HepG2 (cell line): ENCODE measurements around the gene RARA. TPM values are rescaled to one million over a fixed set of nuclear protein-coding genes. Genes with fewer than 3 reads are reported as not detected.
A peak's percentile ranks its signal among the peaks of the same experiment; 100 is the strongest.

Experiments used
- ARNT ChIP-seq: fragments of 450-650 bp; IDR thresholded peaks from 2 replicates; pipeline ENCODE4 v1.6.1; 2017
- CCDC6 ChIP-seq: sonication (generic); formaldehyde crosslinking; IDR thresholded peaks from 2 replicates; pipeline ENCODE4 v1.8.1; 2022; ENCODE audit warnings: mild to moderate bottlenecking, missing genetic modification reagents, moderate library complexity
- CENPT ChIP-seq: sonication (generic); formaldehyde crosslinking; IDR thresholded peaks from 2 replicates; pipeline ENCODE4 v1.8.0; 2022; ENCODE audit warnings: low read depth, mild to moderate bottlenecking, moderate library complexity, missing genetic modification reagents
- CREB1 ChIP-seq, 2 experiments: fragments of 450-650 bp in 1 of 2; IDR thresholded peaks; 2 replicates each; pipeline ENCODE4 v1.6.1; 2016 to 2017; ENCODE audit warnings: control low read depth in 1 of 2, mild to moderate bottlenecking in 1 of 2, missing compliant biosample characterization in 1 of 2, missing genetic modification characterization in 1 of 2
- DMTF1 ChIP-seq: sonication (generic); formaldehyde crosslinking; IDR thresholded peaks from 2 replicates; pipeline ENCODE4 v1.4.0; 2020; ENCODE audit warnings: mild to moderate bottlenecking, missing genetic modification reagents
- KAT7 ChIP-seq: IDR thresholded peaks from 2 replicates; pipeline ENCODE4 v1.6.1; 2018; ENCODE audit warnings: borderline replicate concordance, missing compliant biosample characterization
- MEIS1 ChIP-seq: sonication (generic); formaldehyde crosslinking; IDR thresholded peaks from 2 replicates; pipeline ENCODE4 v1.9.0; 2021; ENCODE audit warnings: mild to moderate bottlenecking, missing genetic modification reagents, moderate library complexity, borderline replicate concordance
- MEIS2 ChIP-seq: sonication (generic); formaldehyde crosslinking; IDR thresholded peaks from 2 replicates; pipeline ENCODE4 v1.9.0; 2021; ENCODE audit warnings: mild to moderate bottlenecking, missing genetic modification reagents
- NFYC ChIP-seq: IDR thresholded peaks from 2 replicates; pipeline ENCODE4 v1.6.1; 2016; ENCODE audit warnings: missing genetic modification reagents, missing compliant biosample characterization
- POLR2G ChIP-seq: fragments of 200-400 bp; formaldehyde crosslinking; IDR thresholded peaks from 2 replicates; pipeline ENCODE4 v1.6.1; 2018; ENCODE audit warnings: mild to moderate bottlenecking, low read depth, low read length, moderate library complexity
- RFX1 ChIP-seq: fragments of 450-650 bp; IDR thresholded peaks from 2 replicates; pipeline ENCODE4 v1.6.1; 2017
- SKI ChIP-seq: fragments of 450-650 bp; IDR thresholded peaks from one replicate; pipeline ENCODE4 v1.6.1; 2018; ENCODE audit warnings: mild to moderate bottlenecking; ENCODE audit not compliant: partially characterized antibody
- ZBTB44 ChIP-seq: sonication (generic); formaldehyde crosslinking; IDR thresholded peaks from 2 replicates; pipeline ENCODE4 v1.4.0; 2020; ENCODE audit warnings: missing genetic modification reagents
- ZNF326 ChIP-seq: sonication (generic); formaldehyde crosslinking; IDR thresholded peaks from 2 replicates; pipeline ENCODE4 v1.4.0; 2020; ENCODE audit warnings: missing genetic modification reagents, borderline replicate concordance
- ZNF564 ChIP-seq: sonication (generic); formaldehyde crosslinking; IDR thresholded peaks from 2 replicates; pipeline ENCODE4 v1.8.1; 2023; ENCODE audit warnings: mild to moderate bottlenecking, missing genetic modification reagents
- ZSCAN5A ChIP-seq: sonication (generic); formaldehyde crosslinking; IDR thresholded peaks from 2 replicates; pipeline ENCODE4 v1.8.0; 2022; ENCODE audit warnings: mild to moderate bottlenecking, missing genetic modification reagents, borderline replicate concordance
- polyA plus RNA-seq, 8 experiments: library from polyadenylated mRNA; depleted of rRNA in 3 of 8; stranded (reverse) in 7 of 8; unstranded in 1 of 8; fragments of >200 nt; fragmentation: Illumina TruSeq in 4 of 8; extraction: Trizol in 4 of 8; gene quantifications; 2 replicates each; pipeline versions ENCODE4 v1.2.1 to v1.2.3, GENCODE V29; 2011 to 2016; ENCODE audit warnings: low read depth in 4 of 8, missing spikeins in 1 of 8, mixed read lengths in 1 of 8; ENCODE audit not compliant: insufficient read depth in 1 of 8
- total RNA-seq, 5 experiments: library from RNA; depleted of rRNA; stranded (reverse); fragments of >200 nt; fragmentation: Illumina TruSeq; extraction: Trizol; gene quantifications; 2 replicates each; pipeline ENCODE4 v1.2.3, GENCODE V29; 2016; ENCODE audit warnings: low read depth in 1 of 5
- TF ChIP-seq, protein P1 (sequence below): sonication (generic); formaldehyde crosslinking; IDR thresholded peaks from 2 replicates; pipeline ENCODE4 v1.4.0; 2020; ENCODE audit warnings: mild to moderate bottlenecking, missing genetic modification reagents
- TF ChIP-seq, protein P2 (sequence below): sonication (generic); formaldehyde crosslinking; IDR thresholded peaks from 2 replicates; pipeline ENCODE4 v1.5.1; 2020; ENCODE audit warnings: missing genetic modification reagents, mild to moderate bottlenecking, borderline replicate concordance
- TF ChIP-seq, protein P3 (sequence below): sonication (generic); formaldehyde crosslinking; IDR thresholded peaks from 2 replicates; pipeline ENCODE4 v1.9.0; 2021; ENCODE audit warnings: missing genetic modification reagents, borderline replicate concordance

The RARA gene
- total and polyA plus RNA-seq, 2 of the 13 experiments (the other 11 are each of a cell fraction or from before 2014, with no cell fraction given): 6.4 to 8.6 TPM

DNA sequence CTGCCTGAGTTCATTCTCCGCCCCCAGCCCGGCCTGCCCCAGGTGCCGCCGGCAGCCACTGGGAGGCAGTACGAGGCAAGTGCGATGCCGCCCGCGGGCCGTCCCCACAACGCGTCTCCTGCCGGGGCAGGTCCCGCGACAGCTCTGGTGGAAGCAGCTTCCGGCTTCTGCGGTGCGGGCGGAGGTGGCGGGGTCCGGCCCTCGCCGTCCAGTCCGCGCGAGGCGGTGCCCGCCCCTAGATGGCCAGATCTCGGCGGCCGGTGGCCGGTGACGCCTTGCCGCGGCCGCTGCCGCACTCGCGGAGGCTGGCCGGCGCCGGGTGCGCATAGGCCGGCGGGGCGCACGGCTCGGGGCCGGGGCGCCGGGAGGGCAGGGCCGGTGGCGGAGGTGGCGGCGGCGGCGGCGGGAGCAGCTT is 53.7 kb downstream of the RARA start (continued):
- TF ChIP-seq ZBTB44 (0 out of 2 replicates have a peak, but pooled peaks have one; percentile 58), MEIS1 (CRISPR knock-in tag) (peak; percentile 95; the same call in 1 of the 2 replicates), CCDC6 (CRISPR knock-in tag) (peak; percentile 88; the same call in 1 of the 2 replicates), ZSCAN5A (CRISPR knock-in tag) (peak; percentile 75; the same call in 1 of the 2 replicates), CENPT (CRISPR knock-in tag) (peak; percentile 83), DMTF1 (CRISPR knock-in tag) (peak; percentile 27; the same call in 1 of the 2 replicates), CREB1 (IDR thresholded peaks at IDR 0.05) (peak; percentile 51; the same call in 1 of the 2 replicates), CREB1 (CRISPR knock-in tag; IDR thresholded peaks at IDR 0.05) (no peak), MEIS2 (CRISPR knock-in tag) (peak; percentile 88), NFYC (CRISPR knock-in tag) (peak; percentile 49; the same call in 1 of the 2 replicates), RFX1 (no peak), SKI (peak; percentile 63), ZNF326 (no peak), ZNF564 (peak; percentile 95), KAT7 (peak; percentile 98), POLR2G (peak; percentile 86), ARNT (no peak)
- TF ChIP-seq, protein P1, sequence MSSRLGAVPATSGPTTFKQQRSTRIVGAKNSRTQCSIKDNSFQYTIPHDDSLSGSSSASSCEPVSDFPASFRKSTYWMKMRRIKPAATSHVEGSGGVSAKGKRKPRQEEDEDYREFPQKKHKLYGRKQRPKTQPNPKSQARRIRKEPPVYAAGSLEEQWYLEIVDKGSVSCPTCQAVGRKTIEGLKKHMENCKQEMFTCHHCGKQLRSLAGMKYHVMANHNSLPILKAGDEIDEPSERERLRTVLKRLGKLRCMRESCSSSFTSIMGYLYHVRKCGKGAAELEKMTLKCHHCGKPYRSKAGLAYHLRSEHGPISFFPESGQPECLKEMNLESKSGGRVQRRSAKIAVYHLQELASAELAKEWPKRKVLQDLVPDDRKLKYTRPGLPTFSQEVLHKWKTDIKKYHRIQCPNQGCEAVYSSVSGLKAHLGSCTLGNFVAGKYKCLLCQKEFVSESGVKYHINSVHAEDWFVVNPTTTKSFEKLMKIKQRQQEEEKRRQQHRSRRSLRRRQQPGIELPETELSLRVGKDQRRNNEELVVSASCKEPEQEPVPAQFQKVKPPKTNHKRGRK (CRISPR knock-in tag): no peak
- TF ChIP-seq, protein P2, sequence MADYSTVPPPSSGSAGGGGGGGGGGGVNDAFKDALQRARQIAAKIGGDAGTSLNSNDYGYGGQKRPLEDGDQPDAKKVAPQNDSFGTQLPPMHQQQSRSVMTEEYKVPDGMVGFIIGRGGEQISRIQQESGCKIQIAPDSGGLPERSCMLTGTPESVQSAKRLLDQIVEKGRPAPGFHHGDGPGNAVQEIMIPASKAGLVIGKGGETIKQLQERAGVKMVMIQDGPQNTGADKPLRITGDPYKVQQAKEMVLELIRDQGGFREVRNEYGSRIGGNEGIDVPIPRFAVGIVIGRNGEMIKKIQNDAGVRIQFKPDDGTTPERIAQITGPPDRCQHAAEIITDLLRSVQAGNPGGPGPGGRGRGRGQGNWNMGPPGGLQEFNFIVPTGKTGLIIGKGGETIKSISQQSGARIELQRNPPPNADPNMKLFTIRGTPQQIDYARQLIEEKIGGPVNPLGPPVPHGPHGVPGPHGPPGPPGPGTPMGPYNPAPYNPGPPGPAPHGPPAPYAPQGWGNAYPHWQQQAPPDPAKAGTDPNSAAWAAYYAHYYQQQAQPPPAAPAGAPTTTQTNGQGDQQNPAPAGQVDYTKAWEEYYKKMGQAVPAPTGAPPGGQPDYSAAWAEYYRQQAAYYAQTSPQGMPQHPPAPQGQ: 0 out of 2 replicates have a peak, but pooled peaks have one; percentile 22
- TF ChIP-seq, protein P3, sequence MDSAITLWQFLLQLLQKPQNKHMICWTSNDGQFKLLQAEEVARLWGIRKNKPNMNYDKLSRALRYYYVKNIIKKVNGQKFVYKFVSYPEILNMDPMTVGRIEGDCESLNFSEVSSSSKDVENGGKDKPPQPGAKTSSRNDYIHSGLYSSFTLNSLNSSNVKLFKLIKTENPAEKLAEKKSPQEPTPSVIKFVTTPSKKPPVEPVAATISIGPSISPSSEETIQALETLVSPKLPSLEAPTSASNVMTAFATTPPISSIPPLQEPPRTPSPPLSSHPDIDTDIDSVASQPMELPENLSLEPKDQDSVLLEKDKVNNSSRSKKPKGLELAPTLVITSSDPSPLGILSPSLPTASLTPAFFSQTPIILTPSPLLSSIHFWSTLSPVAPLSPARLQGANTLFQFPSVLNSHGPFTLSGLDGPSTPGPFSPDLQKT: 0 out of 2 replicates have a peak, but pooled peaks have one; percentile 15
